Tibial artery (tissue), 4 donors: ENCODE results near the gene TTC3.

Experiments used
- DNase-seq, 2 donors: peaks; one replicate each; pipeline ENCODE4 v3.0.0-alpha.2; 2019
- H3K27ac ChIP-seq, 2 donors: fragments of 200-600 bp; sonication (generic) in 1 of 2; 1 replicate in 1 of 2; 2 replicates in 1 of 2; pipeline ENCODE4 v1.5.1; 2018 to 2019; ENCODE audit warnings: mild to moderate bottlenecking in 1 of 2
- H3K27me3 ChIP-seq, 2 donors: fragments of 200-600 bp; sonication (generic) in 1 of 2; one replicate each; pipeline versions ENCODE4 v1.5.1 to v1.6.0; 2016 to 2019
- H3K36me3 ChIP-seq, 3 donors: fragments of 200-600 bp; sonication (generic) in 2 of 3; one replicate each; pipeline ENCODE4 v1.5.1; 2016 to 2019; ENCODE audit warnings: mild to moderate bottlenecking in 2 of 3
- H3K4me1 ChIP-seq, 4 donors: fragments of 200-600 bp; sonication (generic) in 2 of 4; 1 replicate in 3 of 4; 2 replicates in 1 of 4; pipeline ENCODE4 v1.5.1; 2016 to 2019
- H3K4me3 ChIP-seq, 2 donors: fragments of 200-600 bp; sonication (generic) in 1 of 2; 1 replicate in 1 of 2; 2 replicates in 1 of 2; pipeline ENCODE4 v1.5.1; 2018 to 2019; ENCODE audit warnings: mild to moderate bottlenecking in 2 of 2
- H3K9me3 ChIP-seq, 3 donors: fragments of 200-600 bp; sonication (generic) in 1 of 3; one replicate each; pipeline ENCODE4 v1.5.1; 2016 to 2019
- intact Hi-C: fragments of 100-400 bp; cut with DNase I; formaldehyde crosslinking; loops from one replicate; pipeline ENCODE4 v1.15.0; 2023; ENCODE audit warnings: low total_unique reads
- TF ChIP-seq, protein P1 (sequence below), 2 experiments: fragments of 200-600 bp in 1 of 2; fragments of 450-650 bp in 1 of 2; IDR thresholded peaks; one replicate each; pipeline ENCODE4 v1.5.1; 2017 to 2019; ENCODE audit warnings: antibody characterized with exemption in 2 of 2, mild to moderate bottlenecking in 1 of 2, moderate library complexity in 1 of 2

The TTC3 gene

GRCh38 chr21:37243961-37244360, 170.9 kb downstream of the TTC3 start:
- H3K4me3 ChIP-seq = no peak overlapping the region
- no peak for DNase-seq
- no peak overlapping the region for H3K27ac ChIP-seq
- peaks cover 0 to 24% (median 23%) of the 10 kb centered on the region in 3 donors for H3K36me3 ChIP-seq
- H3K4me1 ChIP-seq = peaks cover 0 to 11% (median 2%) of the 10 kb centered on the region in 4 donors
- no peaks in the 10 kb centered on the region for H3K9me3 ChIP-seq
- intact Hi-C loops = no loop called here
- no peaks in the 10 kb centered on the region for H3K27me3 ChIP-seq
- TF ChIP-seq, protein P1, sequence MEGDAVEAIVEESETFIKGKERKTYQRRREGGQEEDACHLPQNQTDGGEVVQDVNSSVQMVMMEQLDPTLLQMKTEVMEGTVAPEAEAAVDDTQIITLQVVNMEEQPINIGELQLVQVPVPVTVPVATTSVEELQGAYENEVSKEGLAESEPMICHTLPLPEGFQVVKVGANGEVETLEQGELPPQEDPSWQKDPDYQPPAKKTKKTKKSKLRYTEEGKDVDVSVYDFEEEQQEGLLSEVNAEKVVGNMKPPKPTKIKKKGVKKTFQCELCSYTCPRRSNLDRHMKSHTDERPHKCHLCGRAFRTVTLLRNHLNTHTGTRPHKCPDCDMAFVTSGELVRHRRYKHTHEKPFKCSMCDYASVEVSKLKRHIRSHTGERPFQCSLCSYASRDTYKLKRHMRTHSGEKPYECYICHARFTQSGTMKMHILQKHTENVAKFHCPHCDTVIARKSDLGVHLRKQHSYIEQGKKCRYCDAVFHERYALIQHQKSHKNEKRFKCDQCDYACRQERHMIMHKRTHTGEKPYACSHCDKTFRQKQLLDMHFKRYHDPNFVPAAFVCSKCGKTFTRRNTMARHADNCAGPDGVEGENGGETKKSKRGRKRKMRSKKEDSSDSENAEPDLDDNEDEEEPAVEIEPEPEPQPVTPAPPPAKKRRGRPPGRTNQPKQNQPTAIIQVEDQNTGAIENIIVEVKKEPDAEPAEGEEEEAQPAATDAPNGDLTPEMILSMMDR (IDR thresholded peaks at IDR 0.05) = no peak

- H3K4me1 ChIP-seq = peaks cover 0 to 11% (median 2%) of the 10 kb centered on the region in 4 donors
- intact Hi-C loops = no loop called here
Observed at GRCh38 chr21:37244501-37245095, 171.5 kb downstream of the TTC3 start.

GRCh38 chr21:37245151-37245550, 172.1 kb downstream of the TTC3 start:
- no peak overlapping the region for H3K4me3 ChIP-seq
- DNase-seq = no peak
- TF ChIP-seq, protein P1 (IDR thresholded peaks at IDR 0.05) = no peak

More at GRCh38 chr21:37244501-37245095, 171.5 kb downstream of the TTC3 start:
- Histone ChIP-seq H3K36me3 (peaks cover 0 to 18% (median 17%) of the 10 kb centered on the region in 3 donors), H3K4me3 (no peak overlapping the region), H3K9me3 (no peaks in the 10 kb centered on the region), H3K27me3 (no peaks in the 10 kb centered on the region), H3K27ac (no peak overlapping the region)
- TF ChIP-seq, protein P1 (IDR thresholded peaks at IDR 0.05) = no peak
- DNase-seq = no peak

DNA sequence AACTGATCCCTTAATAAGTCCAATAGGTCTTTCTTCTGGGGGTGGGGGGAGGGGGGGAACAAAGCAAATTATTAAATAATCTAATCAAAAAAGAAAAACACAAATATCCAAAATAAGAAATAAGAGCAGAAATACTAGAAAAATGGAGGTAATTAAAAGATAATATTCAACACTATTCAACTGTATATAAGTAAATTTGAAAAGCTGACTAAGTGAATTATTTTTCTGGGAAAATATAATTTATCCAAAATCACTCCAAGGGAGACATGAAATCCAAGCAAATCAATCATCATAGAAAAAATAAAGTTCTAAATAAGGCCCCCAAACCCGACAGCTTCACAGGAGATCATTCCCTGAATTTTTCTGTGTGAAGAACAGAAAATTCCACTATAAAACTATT, 175.2 kb downstream of the TTC3 start:
- intact Hi-C loops = no loop called here
- Histone ChIP-seq H3K36me3 (no peaks in the 10 kb centered on the region), H3K4me1 (peaks cover 0 to 15% (median 2%) of the 10 kb centered on the region in 4 donors), H3K27me3 (no peaks in the 10 kb centered on the region), H3K27ac (no peak overlapping the region), H3K4me3 (no peak overlapping the region), H3K9me3 (no peaks in the 10 kb centered on the region)
- no peak for DNase-seq
- TF ChIP-seq, protein P1 (IDR thresholded peaks at IDR 0.05) = no peak

More at GRCh38 chr21:37245151-37245550, 172.1 kb downstream of the TTC3 start:
- H3K4me1 ChIP-seq = peaks cover 0 to 15% (median 4%) of the 10 kb centered on the region in 4 donors
- H3K9me3 ChIP-seq = no peaks in the 10 kb centered on the region
- H3K27ac ChIP-seq = no peak overlapping the region
- no peaks in the 10 kb centered on the region for H3K27me3 ChIP-seq
- peaks cover 0 to 14% (median 12%) of the 10 kb centered on the region in 3 donors for H3K36me3 ChIP-seq
- intact Hi-C loops = no loop called here

GRCh38 chr21:37249112-37249904, 176.3 kb downstream of the TTC3 start:
- intact Hi-C loops = no loop called here
- Histone ChIP-seq H3K9me3 (no peaks in the 10 kb centered on the region), H3K27me3 (no peaks in the 10 kb centered on the region), H3K27ac (no peak overlapping the region), H3K36me3 (no peaks in the 10 kb centered on the region), H3K4me3 (no peak overlapping the region), H3K4me1 (peaks cover 0 to 20% (median 2%) of the 10 kb centered on the region in 4 donors)
- no peak for DNase-seq
- TF ChIP-seq, protein P1 (IDR thresholded peaks at IDR 0.05) = no peak
